Liver (tissue), 9 donors: ENCODE results near the gene KRT31. TPM values are rescaled to one million over a fixed set of nuclear protein-coding genes. Genes with fewer than 3 reads are reported as not detected.

ENCODE experiments used
- DNase-seq: peaks from one replicate; pipeline ENCODE4 v3.0.0-alpha.2; 2017; ENCODE audit warnings: low spot score
- H3K27ac ChIP-seq, 2 donors: one replicate each; pipeline ENCODE4 v1.7.0; 2013; ENCODE audit warnings: inconsistent platforms in 2 of 2, low read length in 2 of 2, control low read depth in 1 of 2, low read depth in 1 of 2, mild to moderate bottlenecking in 1 of 2
- H3K27me3 ChIP-seq, 4 donors: one replicate each; pipeline versions ENCODE4 v1.6.1 to v1.7.0; 2013; ENCODE audit warnings: low read length in 3 of 4, inconsistent platforms in 1 of 4, mild to moderate bottlenecking in 1 of 4, moderate library complexity in 1 of 4; ENCODE audit not compliant: control insufficient read depth in 4 of 4, insufficient read depth in 4 of 4
- H3K36me3 ChIP-seq, 4 donors: one replicate each; pipeline versions ENCODE4 v1.6.1 to v1.7.0; 2013; ENCODE audit warnings: low read length in 3 of 4, mild to moderate bottlenecking in 3 of 4, low read depth in 1 of 4, moderate library complexity in 1 of 4; ENCODE audit not compliant: control insufficient read depth in 4 of 4, insufficient read depth in 3 of 4
- H3K4me1 ChIP-seq, 4 donors: one replicate each; pipeline versions ENCODE4 v1.6.1 to v1.7.0; 2013; ENCODE audit warnings: low read length in 3 of 4, mild to moderate bottlenecking in 3 of 4, moderate library complexity in 1 of 4; ENCODE audit not compliant: control insufficient read depth in 4 of 4, insufficient read depth in 4 of 4
- H3K4me3 ChIP-seq, 3 donors: one replicate each; pipeline versions ENCODE4 v1.6.1 to v1.7.0; 2013; ENCODE audit warnings: low read length in 3 of 3, control low read depth in 1 of 3, low read depth in 1 of 3, mild to moderate bottlenecking in 1 of 3
- H3K9ac ChIP-seq, 2 donors: one replicate each; pipeline ENCODE4 v1.7.0; 2013; ENCODE audit warnings: low read length in 2 of 2, mild to moderate bottlenecking in 2 of 2, moderate library complexity in 2 of 2, control low read depth in 1 of 2, low read depth in 1 of 2
- H3K9me3 ChIP-seq, 4 donors: one replicate each; pipeline versions ENCODE4 v1.6.1 to v1.7.0; 2013; ENCODE audit warnings: low read length in 3 of 4; ENCODE audit not compliant: control insufficient read depth in 4 of 4
- EGR1 ChIP-seq, 2 donors: IDR thresholded peaks; 2 replicates each; pipeline ENCODE4 v1.6.1; 2016 to 2018; ENCODE audit warnings: antibody characterized with exemption in 2 of 2, low read depth in 2 of 2
- FOXA1 ChIP-seq: IDR thresholded peaks from 2 replicates; pipeline ENCODE4 v1.6.1; 2016; ENCODE audit warnings: antibody characterized with exemption
- GABPA ChIP-seq, 2 donors: IDR thresholded peaks in 1 of 2; conservative IDR thresholded peaks in 1 of 2; 2 replicates each; pipeline ENCODE4 v1.6.1; 2016; ENCODE audit warnings: antibody characterized with exemption in 2 of 2, mild to moderate bottlenecking in 1 of 2, moderate library complexity in 1 of 2
- HNF4A ChIP-seq, 2 donors: conservative IDR thresholded peaks; 2 replicates each; pipeline ENCODE4 v1.6.1; 2016; ENCODE audit warnings: antibody characterized with exemption in 2 of 2, mild to moderate bottlenecking in 2 of 2
- HNF4G ChIP-seq: IDR thresholded peaks from 2 replicates; pipeline ENCODE4 v1.6.1; 2016; ENCODE audit warnings: antibody characterized with exemption
- JUND ChIP-seq, 2 donors: IDR thresholded peaks; 2 replicates each; pipeline ENCODE4 v1.6.1; 2016; ENCODE audit warnings: antibody characterized with exemption in 2 of 2
- NR2F2 ChIP-seq: IDR thresholded peaks from 2 replicates; pipeline ENCODE4 v1.6.1; 2016; ENCODE audit warnings: antibody characterized with exemption
- RAD21 ChIP-seq, 2 donors: IDR thresholded peaks; 2 replicates each; pipeline ENCODE4 v1.6.1; 2016; ENCODE audit warnings: antibody characterized with exemption in 2 of 2, mild to moderate bottlenecking in 2 of 2
- RXRA ChIP-seq, 2 donors: IDR thresholded peaks; 2 replicates each; pipeline ENCODE4 v1.6.1; 2017 to 2018; ENCODE audit warnings: antibody characterized with exemption in 2 of 2, mild to moderate bottlenecking in 1 of 2
- SP1 ChIP-seq: IDR thresholded peaks from 2 replicates; pipeline ENCODE4 v1.6.1; 2018; ENCODE audit warnings: antibody characterized with exemption, mild to moderate bottlenecking
- TAF1 ChIP-seq: conservative IDR thresholded peaks from 2 replicates; pipeline ENCODE4 v1.6.1; 2016; ENCODE audit warnings: antibody characterized with exemption, mild to moderate bottlenecking
- YY1 ChIP-seq: IDR thresholded peaks from 2 replicates; pipeline ENCODE4 v1.6.1; 2016; ENCODE audit warnings: antibody characterized with exemption, mild to moderate bottlenecking
- WGBS: extraction: QIAGEN DNeasy Blood & Tissue Kit; methylation state at CpG from one replicate; pipeline ENCODE4 v1.1.7; 2013; 5-methylcytosine and 5-hydroxymethylcytosine counted together
- polyA plus RNA-seq, 2 donors: library from polyadenylated mRNA; stranded (reverse) in 1 of 2; unstranded in 1 of 2; fragments of 200-250 nt in 1 of 2; fragments of >200 nt in 1 of 2; fragmentation: Nextera tagmentation in 1 of 2; extraction: Ambion mirVana in 1 of 2; gene quantifications; one replicate each; pipeline versions ENCODE4 v1.2.1 to v1.2.3, GENCODE V29; 2013 to 2015
- total RNA-seq, 2 donors: library from RNA; depleted of rRNA; stranded (reverse); fragments of >200 nt; gene quantifications; one replicate each; pipeline ENCODE4 v1.2.3, GENCODE V29; 2014
- TF ChIP-seq, protein P1 (sequence below): IDR thresholded peaks from 2 replicates; pipeline ENCODE4 v1.6.1; 2016; ENCODE audit warnings: antibody characterized with exemption
- TF ChIP-seq, protein P2 (sequence below): IDR thresholded peaks from 2 replicates; pipeline ENCODE4 v1.6.1; 2016; ENCODE audit warnings: antibody characterized with exemption, mild to moderate bottlenecking
- TF ChIP-seq, protein P3 (sequence below): IDR thresholded peaks from 2 replicates; pipeline ENCODE4 v1.6.1; 2016; ENCODE audit warnings: antibody characterized with exemption
- TF ChIP-seq, protein P4 (sequence below): fragments of 150-350 bp; IDR thresholded peaks from 2 replicates; pipeline ENCODE4 v1.5.1; 2017; ENCODE audit warnings: improper control_type of control experiment, low read depth, low read length; ENCODE audit not compliant: missing input control
- donor health status: healthy.
- donor health status: healthy.
- donor health status: healthy.
- donor health status: healthy.
- donor health status: healthy.

KRT31 gene
- total and polyA plus RNA-seq, 4 donors = not detected

DNA sequence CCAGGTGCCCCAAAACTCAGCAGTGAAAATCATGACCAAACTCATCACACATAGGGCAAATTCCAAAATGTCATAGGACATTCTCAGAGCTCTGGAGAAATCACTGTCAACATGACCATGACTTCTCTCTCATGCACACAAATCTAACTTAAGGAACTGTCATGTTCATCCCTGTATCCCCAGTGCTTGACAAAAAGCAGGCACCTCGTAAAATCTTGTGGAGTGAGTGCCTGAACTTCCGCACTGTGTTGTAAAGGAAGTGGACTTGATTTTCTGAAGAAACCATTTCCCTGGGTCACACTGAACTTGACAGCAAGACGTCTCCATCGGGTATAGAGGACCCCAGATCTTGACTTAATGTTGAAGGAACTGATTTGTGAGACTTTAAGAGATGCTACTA, 24.2 kb upstream of the KRT31 start:
- 78% methylated on average over 4 of the region's 4 CpGs for WGBS
- H3K9ac ChIP-seq = no peak overlapping the region
- no peak for TF ChIP-seq JUND (IDR thresholded peaks at IDR 0.05)
- no peak for TF ChIP-seq SP1
- no peak for TF ChIP-seq TAF1
- TF ChIP-seq EGR1 (IDR thresholded peaks at IDR 0.05; ENCODE audit: low read depth in 2 of 2) = no peak
- TF ChIP-seq, protein P1, sequence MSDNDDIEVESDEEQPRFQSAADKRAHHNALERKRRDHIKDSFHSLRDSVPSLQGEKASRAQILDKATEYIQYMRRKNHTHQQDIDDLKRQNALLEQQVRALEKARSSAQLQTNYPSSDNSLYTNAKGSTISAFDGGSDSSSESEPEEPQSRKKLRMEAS = no peak
- no peak overlapping the region for H3K27ac ChIP-seq
- no peaks in the 10 kb centered on the region for H3K9me3 ChIP-seq
- no peaks in the 10 kb centered on the region for H3K27me3 ChIP-seq
- H3K4me1 ChIP-seq = peaks cover 0 to 6% (median 0%) of the 10 kb centered on the region in 4 donors
- H3K4me3 ChIP-seq = no peak overlapping the region
- H3K36me3 ChIP-seq = no peaks in the 10 kb centered on the region
- DNase-seq = no peak

DNA sequence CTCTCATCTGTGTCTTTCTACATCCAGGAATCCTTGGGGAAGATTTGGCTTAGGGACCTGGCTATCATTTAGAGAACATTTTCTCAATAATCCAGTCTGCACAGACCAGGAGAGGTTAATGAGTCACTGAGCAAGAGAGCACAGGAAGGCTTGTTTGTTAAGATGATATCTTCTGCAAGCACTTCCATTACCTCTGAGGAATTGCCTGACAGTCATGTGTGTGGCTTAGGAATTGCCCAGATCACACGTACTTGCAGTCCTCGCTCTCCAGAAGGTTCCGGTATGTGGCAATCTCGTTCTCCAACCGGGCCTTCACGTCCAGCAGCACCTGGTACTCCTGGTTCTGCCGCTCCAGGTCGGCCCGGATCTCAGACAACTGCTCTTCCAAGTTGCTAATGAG, 23.7 kb upstream of the KRT31 start:
- no peak for DNase-seq
- Histone ChIP-seq H3K4me1 (peaks cover 0 to 11% (median 4%) of the 10 kb centered on the region in 4 donors), H3K27ac (no peak overlapping the region), H3K9ac (no peak overlapping the region), H3K4me3 (no peak overlapping the region), H3K27me3 (no peaks in the 10 kb centered on the region), H3K36me3 (no peaks in the 10 kb centered on the region), H3K9me3 (no peaks in the 10 kb centered on the region)
- 67% methylated on average over 9 of the region's 9 CpGs for WGBS
- TF ChIP-seq HNF4A (conservative IDR thresholded peaks at IDR 0.05) = no peak
- TF ChIP-seq, protein P1 = no peak
- TF ChIP-seq EGR1 (IDR thresholded peaks at IDR 0.05; ENCODE audit: low read depth in 2 of 2) = no peak
- TF ChIP-seq NR2F2 = no peak
- no peak for TF ChIP-seq SP1
- TF ChIP-seq, protein P2, sequence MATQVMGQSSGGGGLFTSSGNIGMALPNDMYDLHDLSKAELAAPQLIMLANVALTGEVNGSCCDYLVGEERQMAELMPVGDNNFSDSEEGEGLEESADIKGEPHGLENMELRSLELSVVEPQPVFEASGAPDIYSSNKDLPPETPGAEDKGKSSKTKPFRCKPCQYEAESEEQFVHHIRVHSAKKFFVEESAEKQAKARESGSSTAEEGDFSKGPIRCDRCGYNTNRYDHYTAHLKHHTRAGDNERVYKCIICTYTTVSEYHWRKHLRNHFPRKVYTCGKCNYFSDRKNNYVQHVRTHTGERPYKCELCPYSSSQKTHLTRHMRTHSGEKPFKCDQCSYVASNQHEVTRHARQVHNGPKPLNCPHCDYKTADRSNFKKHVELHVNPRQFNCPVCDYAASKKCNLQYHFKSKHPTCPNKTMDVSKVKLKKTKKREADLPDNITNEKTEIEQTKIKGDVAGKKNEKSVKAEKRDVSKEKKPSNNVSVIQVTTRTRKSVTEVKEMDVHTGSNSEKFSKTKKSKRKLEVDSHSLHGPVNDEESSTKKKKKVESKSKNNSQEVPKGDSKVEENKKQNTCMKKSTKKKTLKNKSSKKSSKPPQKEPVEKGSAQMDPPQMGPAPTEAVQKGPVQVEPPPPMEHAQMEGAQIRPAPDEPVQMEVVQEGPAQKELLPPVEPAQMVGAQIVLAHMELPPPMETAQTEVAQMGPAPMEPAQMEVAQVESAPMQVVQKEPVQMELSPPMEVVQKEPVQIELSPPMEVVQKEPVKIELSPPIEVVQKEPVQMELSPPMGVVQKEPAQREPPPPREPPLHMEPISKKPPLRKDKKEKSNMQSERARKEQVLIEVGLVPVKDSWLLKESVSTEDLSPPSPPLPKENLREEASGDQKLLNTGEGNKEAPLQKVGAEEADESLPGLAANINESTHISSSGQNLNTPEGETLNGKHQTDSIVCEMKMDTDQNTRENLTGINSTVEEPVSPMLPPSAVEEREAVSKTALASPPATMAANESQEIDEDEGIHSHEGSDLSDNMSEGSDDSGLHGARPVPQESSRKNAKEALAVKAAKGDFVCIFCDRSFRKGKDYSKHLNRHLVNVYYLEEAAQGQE = no peak
- TF ChIP-seq YY1 = no peak
- no peak for TF ChIP-seq GABPA (IDR thresholded peaks at IDR 0.05 in 1 of 2, conservative IDR thresholded peaks at IDR 0.05 in 1 of 2)
- TF ChIP-seq FOXA1 = no peak
- no peak for TF ChIP-seq HNF4G
- TF ChIP-seq TAF1 = no peak

GRCh38 chr17:41420134-41420533, 22.7 kb upstream of the KRT31 start:
- WGBS = 84% methylated on average over 4 of the region's 4 CpGs
- Histone ChIP-seq H3K9ac (no peak overlapping the region), H3K27ac (no peak overlapping the region), H3K36me3 (no peaks in the 10 kb centered on the region), H3K27me3 (no peaks in the 10 kb centered on the region), H3K9me3 (no peaks in the 10 kb centered on the region), H3K4me1 (peaks cover 0 to 17% (median 9%) of the 10 kb centered on the region in 4 donors), H3K4me3 (no peak overlapping the region)
- no peak for DNase-seq
- TF ChIP-seq, protein P3, sequence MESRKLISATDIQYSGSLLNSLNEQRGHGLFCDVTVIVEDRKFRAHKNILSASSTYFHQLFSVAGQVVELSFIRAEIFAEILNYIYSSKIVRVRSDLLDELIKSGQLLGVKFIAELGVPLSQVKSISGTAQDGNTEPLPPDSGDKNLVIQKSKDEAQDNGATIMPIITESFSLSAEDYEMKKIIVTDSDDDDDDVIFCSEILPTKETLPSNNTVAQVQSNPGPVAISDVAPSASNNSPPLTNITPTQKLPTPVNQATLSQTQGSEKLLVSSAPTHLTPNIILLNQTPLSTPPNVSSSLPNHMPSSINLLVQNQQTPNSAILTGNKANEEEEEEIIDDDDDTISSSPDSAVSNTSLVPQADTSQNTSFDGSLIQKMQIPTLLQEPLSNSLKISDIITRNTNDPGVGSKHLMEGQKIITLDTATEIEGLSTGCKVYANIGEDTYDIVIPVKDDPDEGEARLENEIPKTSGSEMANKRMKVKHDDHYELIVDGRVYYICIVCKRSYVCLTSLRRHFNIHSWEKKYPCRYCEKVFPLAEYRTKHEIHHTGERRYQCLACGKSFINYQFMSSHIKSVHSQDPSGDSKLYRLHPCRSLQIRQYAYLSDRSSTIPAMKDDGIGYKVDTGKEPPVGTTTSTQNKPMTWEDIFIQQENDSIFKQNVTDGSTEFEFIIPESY = no peak
- TF ChIP-seq NR2F2 (no peak), RXRA (IDR thresholded peaks at IDR 0.05) (no peak), YY1 (no peak), HNF4A (conservative IDR thresholded peaks at IDR 0.05) (no peak), TAF1 (no peak), SP1 (no peak), JUND (IDR thresholded peaks at IDR 0.05) (no peak), RAD21 (IDR thresholded peaks at IDR 0.05) (no peak)
- TF ChIP-seq, protein P1 = no peak
- TF ChIP-seq, protein P4, sequence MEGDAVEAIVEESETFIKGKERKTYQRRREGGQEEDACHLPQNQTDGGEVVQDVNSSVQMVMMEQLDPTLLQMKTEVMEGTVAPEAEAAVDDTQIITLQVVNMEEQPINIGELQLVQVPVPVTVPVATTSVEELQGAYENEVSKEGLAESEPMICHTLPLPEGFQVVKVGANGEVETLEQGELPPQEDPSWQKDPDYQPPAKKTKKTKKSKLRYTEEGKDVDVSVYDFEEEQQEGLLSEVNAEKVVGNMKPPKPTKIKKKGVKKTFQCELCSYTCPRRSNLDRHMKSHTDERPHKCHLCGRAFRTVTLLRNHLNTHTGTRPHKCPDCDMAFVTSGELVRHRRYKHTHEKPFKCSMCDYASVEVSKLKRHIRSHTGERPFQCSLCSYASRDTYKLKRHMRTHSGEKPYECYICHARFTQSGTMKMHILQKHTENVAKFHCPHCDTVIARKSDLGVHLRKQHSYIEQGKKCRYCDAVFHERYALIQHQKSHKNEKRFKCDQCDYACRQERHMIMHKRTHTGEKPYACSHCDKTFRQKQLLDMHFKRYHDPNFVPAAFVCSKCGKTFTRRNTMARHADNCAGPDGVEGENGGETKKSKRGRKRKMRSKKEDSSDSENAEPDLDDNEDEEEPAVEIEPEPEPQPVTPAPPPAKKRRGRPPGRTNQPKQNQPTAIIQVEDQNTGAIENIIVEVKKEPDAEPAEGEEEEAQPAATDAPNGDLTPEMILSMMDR = no peak
